Stimulated activated effector memory CD8-positive, alpha-beta T cell treated with anti-CD3 and anti-CD28 coated beads, Interleukin-12 subunit alpha, Interleukin-12 subunit beta, amount 100 ng/mL, for 72 hours (primary cell): ENCODE measurements around the gene GRAMD1A.

Experiments
- ATAC-seq: fragments of 150-1000 bp; cut with Tn5 transposase; 2 replicates; pipeline ENCODE4 v1.10.0; 2021
- DNase-seq, 2 donors: peaks; one replicate each; pipeline ENCODE4 v3.0.0; 2021 to 2022; ENCODE audit warnings: low spot score in 2 of 2
- H3K27ac Mint-ChIP-seq: one replicate; pipeline ENCODE4 v1.8.0; 2022; ENCODE audit warnings: mild to moderate bottlenecking, mixed read lengths
- H3K36me3 Mint-ChIP-seq: one replicate; pipeline ENCODE4 v1.8.0; 2022; ENCODE audit warnings: mild to moderate bottlenecking, mixed read lengths
- H3K4me1 Mint-ChIP-seq: one replicate; pipeline ENCODE4 v1.8.0; 2022; ENCODE audit warnings: mixed read lengths
- H3K4me3 Mint-ChIP-seq: one replicate; pipeline ENCODE4 v1.8.0; 2022; ENCODE audit warnings: mild to moderate bottlenecking, mixed read lengths
- H3K9me3 Mint-ChIP-seq: one replicate; pipeline ENCODE4 v1.8.0; 2022; ENCODE audit warnings: mixed read lengths

The GRAMD1A gene

GRCh38 chr19:35030257-35031071, 30.3 kb downstream of the GRAMD1A start, which contains the start of gene SCN1B:
TSS of gene SCN1B (plus strand) at chr19:35030470. CDS start at chr19:35030821, 351 bp downstream.
- Mint-ChIP-seq H3K4me1 (peaks cover 16% of the 10 kb centered on the region), H3K9me3 (no peaks in the 10 kb centered on the region), H3K27ac (peak within 1 kb of the TSS; percentile 2), H3K4me3 (peak within 1 kb of the TSS; percentile 54), H3K36me3 (peaks cover 33% of the 10 kb centered on the region)
- ATAC-seq (peak; percentile 83), DNase-seq (peak in 1 of 2 donors; percentile 51)

- ATAC-seq (no peak), DNase-seq (no peak)
- H3K27ac Mint-ChIP-seq, result peak overlapping the region; percentile 2
- H3K4me1 Mint-ChIP-seq, result peaks cover 16% of the 10 kb centered on the region
- no peaks in the 10 kb centered on the region for H3K9me3 Mint-ChIP-seq
- peaks cover 24% of the 10 kb centered on the region for H3K36me3 Mint-ChIP-seq
- peak overlapping the region; percentile 54 for H3K4me3 Mint-ChIP-seq
Observed at GRCh38 chr19:35031072-35031881, 31.2 kb downstream of the GRAMD1A start.

GRCh38 chr19:35032356-35032865, 32.3 kb downstream of the GRAMD1A start:
- H3K36me3 Mint-ChIP-seq, result peaks cover 14% of the 10 kb centered on the region
- no peak overlapping the region for H3K4me3 Mint-ChIP-seq
- H3K4me1 Mint-ChIP-seq, result peaks cover 16% of the 10 kb centered on the region
- no peak for DNase-seq
- no peaks in the 10 kb centered on the region for H3K9me3 Mint-ChIP-seq
- ATAC-seq, result no peak
- no peak overlapping the region for H3K27ac Mint-ChIP-seq

GRCh38 chr19:35033067-35034004, 33.2 kb downstream of the GRAMD1A start:
- DNase-seq, result no peak
- Mint-ChIP-seq H3K36me3 (peaks cover 9% of the 10 kb centered on the region), H3K27ac (no peak overlapping the region), H3K9me3 (no peaks in the 10 kb centered on the region), H3K4me1 (peaks cover 10% of the 10 kb centered on the region), H3K4me3 (no peak overlapping the region)
- no peak for ATAC-seq

GRCh38 chr19:35034005-35034502, 33.9 kb downstream of the GRAMD1A start:
- Mint-ChIP-seq H3K4me1 (peaks cover 8% of the 10 kb centered on the region), H3K4me3 (no peak overlapping the region), H3K27ac (no peak overlapping the region), H3K9me3 (no peaks in the 10 kb centered on the region), H3K36me3 (peaks cover 8% of the 10 kb centered on the region)
- DNase-seq, result no peak
- ATAC-seq, result no peak

GRCh38 chr19:35034588-35035382, 34.7 kb downstream of the GRAMD1A start:
- H3K36me3 Mint-ChIP-seq, result peaks cover 8% of the 10 kb centered on the region
- DNase-seq, result no peak
- H3K27ac Mint-ChIP-seq, result no peak overlapping the region
- H3K4me1 Mint-ChIP-seq, result peaks cover 8% of the 10 kb centered on the region
- H3K9me3 Mint-ChIP-seq, result no peaks in the 10 kb centered on the region
- ATAC-seq, result no peak
- H3K4me3 Mint-ChIP-seq, result no peak overlapping the region

- Mint-ChIP-seq H3K4me1 (peaks cover 25% of the 10 kb centered on the region), H3K9me3 (no peaks in the 10 kb centered on the region), H3K36me3 (peaks cover 8% of the 10 kb centered on the region), H3K27ac (peak overlapping the region; percentile 23), H3K4me3 (no peak overlapping the region)
- no peak for DNase-seq
- ATAC-seq, result no peak
Observed at GRCh38 chr19:35037716-35038622, 37.8 kb downstream of the GRAMD1A start.

GRCh38 chr19:35038623-35039512, 38.7 kb downstream of the GRAMD1A start:
- Mint-ChIP-seq H3K9me3 (no peaks in the 10 kb centered on the region), H3K27ac (peak overlapping the region; percentile 23), H3K4me3 (no peak overlapping the region), H3K4me1 (peaks cover 26% of the 10 kb centered on the region), H3K36me3 (peaks cover 2% of the 10 kb centered on the region)
- DNase-seq, result no peak
- ATAC-seq, result peak; percentile 5

GRCh38 chr19:35039881-35040825, 40.0 kb downstream of the GRAMD1A start:
- Mint-ChIP-seq H3K4me1 (peaks cover 39% of the 10 kb centered on the region), H3K27ac (peak overlapping the region; percentile 89), H3K9me3 (no peaks in the 10 kb centered on the region), H3K36me3 (no peaks in the 10 kb centered on the region), H3K4me3 (peak overlapping the region; percentile 59)
- DNase-seq (no peak), ATAC-seq (peak; percentile 9)

GRCh38 chr19:35040826-35041547, 40.9 kb downstream of the GRAMD1A start:
- ATAC-seq, result peak; percentile 22
- Mint-ChIP-seq H3K4me3 (peak overlapping the region; percentile 59), H3K4me1 (peaks cover 47% of the 10 kb centered on the region), H3K36me3 (no peaks in the 10 kb centered on the region), H3K9me3 (no peaks in the 10 kb centered on the region), H3K27ac (peak overlapping the region; percentile 89)
- no peak for DNase-seq

- H3K27ac Mint-ChIP-seq, result peak within 1 kb of the TSS; percentile 89
Observed at GRCh38 chr19:35041548-35042055, 41.5 kb downstream of the GRAMD1A start, which contains the start of gene HPN. TSS of gene HPN (plus strand) at chr19:35041721. CDS start at chr19:35042507, 786 bp downstream.

More at GRCh38 chr19:35041548-35042055, 41.5 kb downstream of the GRAMD1A start, which contains the start of gene HPN:
- Mint-ChIP-seq H3K4me1 (peaks cover 48% of the 10 kb centered on the region), H3K4me3 (peak within 1 kb of the TSS; percentile 59), H3K9me3 (no peaks in the 10 kb centered on the region), H3K36me3 (no peaks in the 10 kb centered on the region)
- ATAC-seq (no peak), DNase-seq (no peak)
